ENCODE results near the gene MAP1S. TPM values are rescaled to one million over a fixed set of nuclear protein-coding genes. Genes with fewer than 3 reads are reported as not detected.

Gene MAP1S
- polyA plus RNA-seq, 1 of the 3 experiments (the other 2 are of a cell fraction) = 18.4 TPM

GRCh38 chr19:17678836-17679235 lies 40.4 kb upstream of the MAP1S start:
- Histone ChIP-seq H2AFZ (ENCODE audit: low read depth) (no peak overlapping the region), H3K79me2 (ENCODE audit: insufficient read depth) (no peaks in the 10 kb centered on the region), H3K9me2 (no peaks in the 10 kb centered on the region), H3K4me1 (ENCODE audit: control insufficient read depth in 1 of 2, insufficient read depth in 2 of 2, low read depth in 1 of 2, low read length in 1 of 2) (peaks cover 0 to 6% of the 10 kb centered on the region in 2 experiments; a peak in 1 of 4 replicates), H3F3A (replicated peaks; ENCODE audit: insufficient read depth) (no peaks in the 10 kb centered on the region), H3K27ac (ENCODE audit: low read depth in 2 of 2, low read length in 1 of 2) (no peak overlapping the region), H4K20me1 (ENCODE audit: insufficient read depth) (no peaks in the 10 kb centered on the region), H3K9ac (no peak overlapping the region), H3K9me3 (no peaks in the 10 kb centered on the region), H3K27me3 (ENCODE audit: insufficient read depth) (no peaks in the 10 kb centered on the region), H3K4me3 (ENCODE audit: low read depth in 2 of 2, low read length in 1 of 2) (no peak overlapping the region), H3K36me3 (replicated peaks in 1 of 2; ENCODE audit: control insufficient read depth in 1 of 2, insufficient read depth in 2 of 2, low read length in 1 of 2) (no peaks in the 10 kb centered on the region), H3K4me2 (no peak overlapping the region)
- no peak for DNase-seq
- no peak for TF ChIP-seq YY1 (IDR thresholded peaks at IDR 0.05; ENCODE audit: low read depth)
- TF ChIP-seq TAF1 (IDR thresholded peaks at IDR 0.05; ENCODE audit: borderline replicate concordance, low read depth, low read length) = no peak
- no peak for TF ChIP-seq TEAD4 (IDR thresholded peaks at IDR 0.05; ENCODE audit: borderline replicate concordance, insufficient read depth)
- no peak for TF ChIP-seq RAD21 (IDR thresholded peaks at IDR 0.05; ENCODE audit: low read length)
- TF ChIP-seq RXRA (IDR thresholded peaks at IDR 0.05; ENCODE audit: borderline replicate concordance, low read depth) = no peak
- TF ChIP-seq NRF1 (IDR thresholded peaks at IDR 0.05; ENCODE audit: low read depth, low read length) = no peak
- TF ChIP-seq EZH2phosphoT487 (IDR thresholded peaks at IDR 0.05; ENCODE audit: borderline replicate concordance, low read depth) = no peak
- TF ChIP-seq ZBTB33 (IDR thresholded peaks at IDR 0.05; ENCODE audit: borderline replicate concordance, low read depth) = no peak
- no peak for TF ChIP-seq RCOR1 (IDR thresholded peaks at IDR 0.05; ENCODE audit: low read length)
- TF ChIP-seq MAX (IDR thresholded peaks at IDR 0.05; ENCODE audit: low read depth) = no peak
- POLR2A ChIA-PET = no interaction called here
- 46% methylated on average over 4 of the region's 4 CpGs for WGBS (ENCODE audit: low lambda C conversion rate)
- CTCF ChIA-PET = no interaction called here

GRCh38 chr19:17679526-17680229 lies 39.6 kb upstream of the MAP1S start:
- Histone ChIP-seq H3K27ac (ENCODE audit: low read depth in 2 of 2, low read length in 1 of 2) (no peak overlapping the region), H3K9me2 (no peaks in the 10 kb centered on the region), H3F3A (replicated peaks; ENCODE audit: insufficient read depth) (no peaks in the 10 kb centered on the region), H3K9ac (no peak overlapping the region), H3K9me3 (no peaks in the 10 kb centered on the region), H3K36me3 (replicated peaks in 1 of 2; ENCODE audit: control insufficient read depth in 1 of 2, insufficient read depth in 2 of 2, low read length in 1 of 2) (no peaks in the 10 kb centered on the region), H3K27me3 (ENCODE audit: insufficient read depth) (no peaks in the 10 kb centered on the region), H3K4me3 (ENCODE audit: low read depth in 2 of 2, low read length in 1 of 2) (no peak overlapping the region), H4K20me1 (ENCODE audit: insufficient read depth) (no peaks in the 10 kb centered on the region; the same call in 1 of the 2 replicates), H3K79me2 (ENCODE audit: insufficient read depth) (no peaks in the 10 kb centered on the region), H2AFZ (ENCODE audit: low read depth) (no peak overlapping the region), H3K4me1 (ENCODE audit: control insufficient read depth in 1 of 2, insufficient read depth in 2 of 2, low read depth in 1 of 2, low read length in 1 of 2) (peaks cover 0 to 2% of the 10 kb centered on the region in 2 experiments; a peak in 1 of 4 replicates), H3K4me2 (no peak overlapping the region)
- POLR2A ChIA-PET = no interaction called here
- CTCF ChIA-PET = no interaction called here
- TF ChIP-seq RFX5 (IDR thresholded peaks at IDR 0.05; ENCODE audit: low read length) (no peak), MXI1 (IDR thresholded peaks at IDR 0.05; ENCODE audit: low read depth, low read length) (no peak), CTCF (IDR thresholded peaks at IDR 0.05) (no peak), GATA2 (CRISPR knock-in tag; IDR thresholded peaks at IDR 0.05) (no peak), SMC3 (IDR thresholded peaks at IDR 0.05; ENCODE audit: low read depth, low read length) (no peak), EZH2phosphoT487 (IDR thresholded peaks at IDR 0.05; ENCODE audit: borderline replicate concordance, low read depth) (no peak), TEAD4 (IDR thresholded peaks at IDR 0.05; ENCODE audit: borderline replicate concordance, insufficient read depth) (no peak), NFIC (IDR thresholded peaks at IDR 0.05; ENCODE audit: borderline replicate concordance) (no peak), FOXJ3 (CRISPR knock-in tag; IDR thresholded peaks at IDR 0.05) (no peak)
- DNase-seq = no peak
- WGBS (ENCODE audit: low lambda C conversion rate) = 43% methylated on average over 14 of the region's 14 CpGs

Measured in SK-N-SH (cell line).